GM21360 (cell line): ENCODE results near the gene EIF4H.
"Not testable (repeated sequence)": the region's sequence is repeated elsewhere in the genome, so short reads cannot be mapped to it uniquely, and the experiment has no call there.

Experiments
- ATAC-seq: cut with Tn5 transposase; IDR thresholded peaks from one replicate; pipeline ENCODE4 v1.9.1; 2021; ENCODE audit warnings: mild to moderate bottlenecking, moderate library complexity; ENCODE audit not compliant: unreplicated experiment

The EIF4H gene

GRCh38 chr7:74223711-74224510 lies 49.8 kb downstream of the EIF4H start:
- ATAC-seq: no peak

GRCh38 chr7:74224511-74224832 lies 50.3 kb downstream of the EIF4H start:
- no peak for ATAC-seq

GRCh38 chr7:74224907-74225306 lies 50.8 kb downstream of the EIF4H start:
- not testable (repeated sequence) for ATAC-seq

- no peak for ATAC-seq
These were observed 51.2 kb downstream of the EIF4H start for GRCh38 chr7:74225400-74225799.

GRCh38 chr7:74226633-74227032 lies 52.5 kb downstream of the EIF4H start:
- no peak for ATAC-seq

- no peak for ATAC-seq
These were observed 55.1 kb downstream of the EIF4H start for GRCh38 chr7:74228951-74229900.

- no peak for ATAC-seq
These were observed 56.5 kb downstream of the EIF4H start for GRCh38 chr7:74230446-74231231.

GRCh38 chr7:74231232-74231590 lies 57.1 kb downstream of the EIF4H start:
- ATAC-seq: peak; percentile 58

- no peak for ATAC-seq
These were observed 59.6 kb downstream of the EIF4H start for GRCh38 chr7:74233655-74234285.

- ATAC-seq: no peak
These were observed 61.5 kb downstream of the EIF4H start for GRCh38 chr7:74235518-74236268.

- ATAC-seq: no peak
These were observed 62.1 kb downstream of the EIF4H start for GRCh38 chr7:74236284-74236683.

- ATAC-seq: no peak
These were observed 66.3 kb downstream of the EIF4H start for GRCh38 chr7:74240482-74240881.

- ATAC-seq: no peak
These were observed 67.9 kb downstream of the EIF4H start for GRCh38 chr7:74242122-74242443.

GRCh38 chr7:74246497-74246896 lies 72.3 kb downstream of the EIF4H start:
- ATAC-seq: no peak
